CD4-positive, alpha-beta T cell treated with Interleukin-2 at 100 ng/mL for 4 hours (primary cell): ENCODE measurements around the gene SEPTIN6.
A peak's percentile ranks its signal among the peaks of the same experiment; 100 is the strongest.

Experiments used
- DNase-seq: peaks from one replicate; pipeline ENCODE4 v3.0.0-alpha.2; 2020; ENCODE audit warnings: low spot score

The SEPTIN6 gene

DNA sequence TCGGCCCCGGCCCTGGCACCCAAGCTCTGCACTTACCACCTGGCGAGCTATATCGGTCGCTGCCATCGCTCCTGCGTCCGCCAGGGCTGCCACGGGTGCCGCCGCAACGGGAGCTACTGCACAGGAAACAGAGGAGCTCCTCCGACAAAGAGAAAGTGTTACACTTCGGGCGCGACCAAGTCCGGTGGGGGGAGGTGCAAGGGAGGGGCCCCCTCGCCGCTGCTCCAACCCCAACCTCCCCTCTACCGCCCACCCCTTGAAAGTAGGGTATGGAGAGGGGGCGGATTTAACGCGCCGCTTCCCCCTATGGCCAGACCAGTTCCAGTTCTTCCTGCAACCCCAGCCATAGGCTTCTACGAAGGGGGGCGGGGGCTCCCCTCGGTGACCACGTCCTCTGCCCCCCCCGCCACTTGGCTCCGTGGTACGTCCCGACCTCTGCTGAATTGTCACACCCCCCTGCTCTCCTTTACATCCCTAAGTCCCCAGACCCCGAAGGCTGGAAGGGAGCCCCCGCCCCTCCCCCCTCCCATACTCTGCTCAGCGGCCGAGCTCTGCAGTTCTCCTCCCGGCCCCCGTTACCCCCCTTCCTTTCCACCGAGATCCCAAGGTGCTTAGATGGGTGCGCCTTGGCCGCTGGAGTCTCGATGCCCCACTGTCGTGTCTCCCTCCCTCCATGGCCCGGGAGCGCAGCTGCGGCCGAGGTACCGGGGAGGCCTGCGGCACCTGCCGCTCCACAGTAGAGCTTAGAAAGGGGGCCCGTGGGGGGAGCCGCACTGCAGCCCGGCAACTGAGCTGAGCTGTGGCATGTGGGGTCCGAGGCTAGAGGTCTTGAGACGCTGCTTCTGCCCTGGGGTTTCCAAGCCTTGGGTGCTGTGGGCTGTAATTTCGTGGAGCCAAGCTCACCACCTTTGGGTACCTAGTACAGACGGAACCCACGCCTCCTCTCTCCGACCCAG lies at the start of gene SEPTIN6:
Gene SEPTIN6, minus strand, starts transcription at position 129 of the 956 bp plus-strand sequence. Its CDS starts 63 bp downstream, at position 66.
- peak; percentile 85 for DNase-seq

GRCh38 chrX:119738742-119739141 lies 45.8 kb upstream of the SEPTIN6 start:
- no peak for DNase-seq

GRCh38 chrX:119736206-119736764 lies 43.3 kb upstream of the SEPTIN6 start:
- DNase-seq, result no peak

GRCh38 chrX:119735467-119735866 lies 42.5 kb upstream of the SEPTIN6 start:
- no peak for DNase-seq

DNA sequence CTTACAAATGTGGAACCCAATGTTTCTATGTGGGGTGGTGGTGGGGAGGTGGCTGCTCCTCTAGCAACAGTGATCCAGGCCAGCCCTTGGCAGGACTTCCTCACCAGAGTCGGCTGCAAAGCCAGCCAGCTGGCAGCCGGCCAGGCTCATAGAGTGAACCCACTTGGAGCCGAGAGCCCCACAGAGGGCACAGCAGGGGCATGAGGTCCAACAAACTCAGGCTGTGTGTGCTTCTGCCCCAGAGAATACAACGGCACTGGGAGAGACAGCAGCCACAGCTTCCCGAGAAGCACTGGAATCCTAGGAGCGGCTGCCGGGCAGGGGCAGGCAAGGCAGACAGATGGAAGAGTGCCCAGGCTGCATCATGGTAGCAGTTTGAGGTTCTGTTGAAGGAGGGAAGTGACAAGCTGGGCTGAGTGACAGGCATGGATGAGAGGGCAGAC lies 42.0 kb upstream of the SEPTIN6 start:
- no peak for DNase-seq

DNA sequence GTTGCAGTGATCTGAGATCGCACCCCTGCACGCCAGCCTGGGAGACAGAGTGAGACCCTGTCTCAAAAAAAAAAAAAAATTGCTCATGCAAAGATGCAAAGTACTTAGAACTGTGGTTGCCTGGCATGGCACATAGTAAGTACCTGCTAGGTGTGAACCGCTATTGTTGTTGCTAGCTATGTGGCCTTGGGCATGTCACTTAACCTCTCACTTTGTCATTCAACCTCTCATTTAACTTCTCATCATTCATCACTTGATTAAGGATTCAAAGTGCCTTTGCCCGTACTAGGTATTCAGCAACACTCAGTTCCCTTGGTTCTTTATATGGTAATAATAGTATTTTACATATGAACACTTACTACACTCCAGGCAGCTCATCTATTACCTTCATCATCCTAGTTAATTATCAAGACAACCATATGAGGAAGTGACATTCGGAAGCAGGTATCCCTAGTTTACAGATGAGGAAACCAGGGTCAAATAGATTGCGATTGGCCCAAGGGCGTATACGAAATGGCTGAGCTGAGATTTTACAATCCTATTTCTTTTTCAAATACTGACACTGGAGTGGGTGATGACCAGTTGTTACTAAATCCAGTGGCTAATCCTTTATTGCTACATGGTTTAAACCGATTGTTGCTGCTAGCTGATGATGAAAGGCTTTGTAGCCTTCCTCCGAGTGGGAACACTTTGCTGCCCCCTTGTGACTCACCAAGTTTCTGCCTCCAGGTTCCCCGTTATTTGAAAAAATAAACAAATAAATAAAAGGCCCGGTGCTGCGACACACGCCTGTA lies 36.6 kb upstream of the SEPTIN6 start:
- DNase-seq, result peak; percentile 71

DNA sequence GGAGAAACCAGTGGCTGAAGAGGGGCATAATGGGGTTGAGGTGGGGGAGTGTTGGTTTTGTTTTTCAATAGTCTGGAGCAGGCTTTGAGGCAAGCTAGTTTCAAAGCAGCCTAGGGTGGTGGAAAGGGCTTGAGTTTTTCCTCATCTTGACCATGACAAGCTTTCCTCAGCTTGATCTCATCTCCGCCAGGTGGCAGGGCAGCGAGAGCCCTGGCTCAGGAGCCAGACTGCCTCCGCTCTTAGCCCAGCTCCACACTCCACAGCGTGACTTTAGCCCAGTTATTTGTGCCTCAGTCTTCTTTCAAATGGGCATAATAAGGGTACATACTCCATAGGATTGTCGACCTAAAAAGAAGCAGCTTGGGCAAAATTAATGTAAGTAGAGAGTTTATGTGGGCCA lies 35.5 kb upstream of the SEPTIN6 start:
- no peak for DNase-seq

DNA sequence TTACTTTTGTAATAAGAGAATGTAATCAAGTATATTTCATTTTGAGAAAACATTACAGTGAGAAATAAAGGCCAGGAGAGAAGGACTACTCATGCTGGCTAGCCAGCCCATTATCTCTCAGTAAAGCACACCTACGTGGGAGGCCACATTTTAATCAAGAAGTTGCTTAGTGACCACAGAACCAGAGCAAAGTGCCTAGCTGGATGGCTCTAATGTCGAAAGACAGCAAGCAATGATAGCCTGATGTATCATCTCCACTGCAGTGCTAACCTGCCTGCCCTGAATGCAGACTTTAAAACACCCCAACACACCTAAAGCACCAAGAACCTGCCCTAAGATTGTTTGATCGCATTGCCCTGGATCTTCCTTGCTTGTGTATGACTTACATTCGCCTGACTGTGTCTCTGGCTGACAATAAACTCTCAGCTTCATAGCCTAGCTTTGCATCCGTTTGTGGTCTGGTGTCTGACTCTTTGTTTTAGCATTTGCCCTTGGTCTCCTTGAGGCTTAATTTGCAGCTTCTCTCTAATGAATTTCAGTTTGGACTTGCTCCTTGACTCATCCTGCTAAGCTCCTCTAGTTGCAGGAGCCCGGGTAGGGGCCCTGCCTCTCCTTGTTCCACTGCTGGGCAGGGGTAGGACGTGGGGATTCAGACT lies 34.1 kb upstream of the SEPTIN6 start:
- DNase-seq, result peak; percentile 36

DNA sequence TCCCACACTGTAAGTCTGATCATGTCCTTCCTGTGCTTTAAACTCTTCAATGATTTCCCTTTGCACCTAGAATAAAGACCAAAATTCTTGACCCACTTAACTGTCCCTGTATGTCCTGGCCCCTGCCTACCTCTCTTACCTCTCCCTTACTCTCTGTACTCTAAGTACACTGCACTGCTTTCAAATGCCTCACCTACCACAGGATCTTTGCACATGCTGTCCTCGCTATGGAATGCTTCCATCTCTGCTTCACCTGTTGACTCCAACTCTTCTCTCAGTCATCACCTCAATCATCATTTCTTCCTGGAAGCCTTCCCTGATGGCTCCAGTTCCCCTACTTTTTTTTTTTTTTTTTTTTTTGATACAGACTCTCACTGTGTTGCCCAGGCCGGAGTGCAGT lies 29.0 kb upstream of the SEPTIN6 start:
- DNase-seq, result no peak

DNA sequence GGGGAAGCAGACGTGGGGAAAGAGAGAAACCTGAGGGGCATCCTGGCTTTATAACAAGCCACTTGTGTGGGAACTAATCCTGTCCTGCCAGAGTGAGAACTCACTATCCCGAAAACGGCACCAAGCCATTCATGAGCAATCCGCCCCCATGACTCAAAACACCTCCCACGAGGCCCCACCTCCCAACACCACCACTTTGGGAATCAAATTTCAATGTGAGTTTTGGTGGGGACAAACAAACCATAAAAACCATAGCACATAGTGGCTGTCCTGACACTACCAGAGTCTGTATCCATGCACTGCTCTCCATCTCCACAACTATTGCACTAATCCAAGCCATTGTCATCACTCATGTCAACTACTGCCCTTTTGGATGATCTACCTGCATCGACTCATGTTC lies 28.5 kb upstream of the SEPTIN6 start:
- DNase-seq, result no peak

DNA sequence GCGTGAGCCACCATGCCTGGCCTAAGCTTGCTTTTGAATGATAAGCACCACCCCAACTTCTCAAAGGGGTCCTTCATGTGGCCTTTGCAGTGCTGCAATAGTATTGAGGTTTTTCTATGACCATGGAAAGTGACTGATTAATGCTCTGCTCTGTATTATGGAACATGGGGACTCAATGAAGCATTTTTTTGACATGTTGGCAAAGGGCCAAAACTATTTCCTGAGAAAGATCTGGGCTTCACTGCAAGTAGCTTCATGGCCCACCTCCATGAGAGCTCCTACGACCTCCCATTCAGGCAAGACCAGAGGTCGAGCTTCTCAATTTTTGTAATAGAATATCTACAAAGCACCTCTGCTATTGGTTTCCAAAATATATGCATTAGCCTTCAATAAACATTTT lies 16.7 kb upstream of the SEPTIN6 start:
- no peak for DNase-seq

DNA sequence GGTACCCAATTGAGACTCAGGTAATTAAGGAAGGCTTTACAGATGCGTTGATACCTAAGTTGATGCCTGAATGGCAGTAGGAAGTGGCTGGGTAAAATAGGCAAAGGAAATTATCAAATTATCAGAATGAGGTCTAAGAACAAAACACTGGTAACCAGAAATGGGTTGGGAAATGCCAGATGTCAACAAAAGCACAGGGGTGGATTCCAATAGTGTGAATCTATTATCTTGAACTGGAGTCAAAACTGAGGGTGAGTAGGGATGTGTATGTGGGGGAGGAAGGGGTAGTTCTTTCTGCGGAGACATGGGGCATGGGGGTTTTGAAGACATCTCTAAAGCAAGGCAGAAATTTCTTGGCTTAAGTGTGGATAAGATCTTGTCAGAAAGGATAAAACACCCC lies 16.0 kb upstream of the SEPTIN6 start:
- no peak for DNase-seq

GRCh38 chrX:119706616-119707015 lies 13.6 kb upstream of the SEPTIN6 start:
- DNase-seq, result no peak

DNA sequence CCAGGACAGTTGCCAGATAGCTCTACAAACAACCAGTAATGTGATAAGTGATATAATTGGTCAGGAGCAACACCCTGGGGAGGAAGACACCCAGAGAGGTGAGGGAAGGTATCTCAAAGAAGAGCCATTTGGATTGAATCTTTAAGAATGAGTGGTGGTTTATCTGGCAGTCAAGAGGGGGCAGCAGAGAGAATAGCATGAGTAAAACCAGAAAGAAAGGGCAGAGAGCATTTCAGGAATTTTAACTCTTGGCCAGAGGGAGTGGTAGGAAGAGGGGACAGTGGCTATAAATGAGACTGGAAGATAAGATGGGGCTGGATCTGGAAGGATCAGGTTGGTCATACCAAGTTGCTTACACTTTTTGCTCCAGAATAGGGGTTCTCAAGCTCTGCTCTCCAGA lies 5.9 kb upstream of the SEPTIN6 start:
- DNase-seq, result peak; percentile 49

DNA sequence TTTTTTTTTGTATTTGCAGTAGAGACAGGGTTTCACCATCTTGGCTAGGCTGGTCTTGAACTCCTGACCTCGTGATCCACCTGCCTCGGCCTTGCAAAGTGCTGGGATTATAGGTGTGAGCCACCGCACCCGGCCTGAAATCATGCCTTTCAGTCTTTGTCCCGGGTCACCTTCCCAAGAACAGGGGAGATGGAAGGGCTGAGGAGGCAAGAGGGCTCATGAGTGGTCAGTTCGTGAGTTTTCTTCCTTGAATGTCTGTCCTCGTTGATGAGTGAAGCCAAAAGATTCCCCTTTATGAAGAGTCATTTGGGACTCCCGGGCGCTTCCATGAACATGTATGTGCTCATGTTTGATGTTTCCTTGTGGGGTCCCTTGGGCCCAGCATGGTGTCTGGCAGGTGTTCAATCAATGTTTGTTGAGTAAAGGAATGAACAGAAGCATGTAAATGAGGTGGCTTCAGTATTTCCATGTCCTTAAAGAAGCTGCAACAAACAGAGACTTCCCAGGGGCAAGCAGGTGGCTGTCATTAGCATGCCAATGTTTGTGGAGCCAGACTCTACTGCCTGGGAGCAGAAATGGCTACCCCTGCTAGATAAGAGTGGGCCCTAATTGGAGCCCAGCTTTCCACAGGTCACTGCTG lies 3.4 kb upstream of the SEPTIN6 start:
- no peak for DNase-seq

DNA sequence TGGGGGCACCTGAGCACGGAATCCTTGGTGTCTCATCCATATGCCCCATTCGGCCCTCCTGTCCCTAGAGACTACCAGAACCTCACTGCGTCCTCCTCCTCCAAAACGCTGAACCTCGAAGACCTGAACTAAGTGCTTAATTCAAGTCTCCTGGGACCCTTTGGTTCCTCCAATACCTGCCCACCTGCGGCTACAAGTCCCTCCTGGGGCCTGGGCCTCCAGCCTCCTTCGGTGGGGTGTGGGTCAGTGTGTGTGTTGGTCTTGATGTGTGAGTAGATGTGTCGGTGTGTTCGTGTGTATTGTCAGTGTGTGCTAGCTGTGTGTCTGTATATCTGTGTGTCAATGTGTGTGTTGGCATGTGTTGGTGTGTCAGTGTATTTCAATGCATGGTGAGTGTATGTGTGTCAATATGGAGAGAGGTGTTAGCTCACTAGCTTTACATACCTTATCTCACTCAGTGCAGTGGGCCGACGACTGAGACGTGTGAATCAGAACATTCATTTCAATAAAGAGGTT lies 2.6 kb upstream of the SEPTIN6 start:
- no peak for DNase-seq

DNA sequence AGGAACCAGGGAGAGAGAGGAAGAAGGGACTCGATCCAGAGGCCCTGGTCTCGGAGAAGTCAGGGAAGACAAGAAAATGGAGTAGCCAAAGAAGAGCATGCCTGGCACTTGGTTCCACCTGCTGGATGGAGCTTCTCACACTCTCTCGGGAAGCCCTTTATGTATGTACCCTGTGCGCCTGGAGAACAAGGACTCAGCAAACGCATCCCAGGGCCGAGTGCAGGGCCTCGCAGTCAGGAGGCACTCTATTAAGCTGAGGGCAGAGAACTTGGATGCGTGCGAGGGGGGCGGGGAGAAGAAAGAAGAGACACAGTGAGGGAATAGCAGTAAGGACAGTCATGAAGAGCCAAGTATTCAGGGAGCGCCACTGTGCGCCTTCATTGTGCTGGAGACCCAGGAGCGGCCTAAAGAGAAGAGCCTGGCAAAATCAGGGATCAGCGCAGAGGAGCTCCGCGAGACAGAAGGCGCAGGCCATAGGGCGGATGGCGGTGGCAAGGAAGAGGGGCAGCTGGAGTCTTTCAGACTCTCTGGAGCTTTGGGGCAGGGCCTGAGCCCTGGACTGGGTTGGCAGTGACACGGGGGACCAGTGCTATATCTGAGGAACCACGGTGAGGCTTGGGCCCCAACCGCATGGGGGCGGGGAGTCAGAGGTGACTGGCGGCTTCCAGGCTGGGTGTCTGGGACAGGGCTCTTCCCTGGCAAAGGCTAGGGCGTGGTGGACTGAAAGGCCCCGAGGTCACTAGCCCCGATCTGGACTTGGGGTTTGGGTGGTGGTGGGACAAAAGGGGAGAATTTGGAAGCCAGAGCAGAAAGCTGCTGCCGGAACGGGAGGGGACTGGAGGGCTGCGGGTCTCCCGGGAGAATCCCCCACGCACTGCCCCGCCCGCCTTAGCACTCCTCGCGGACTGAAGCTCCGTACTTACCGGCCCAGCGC lies 1.9 kb upstream of the SEPTIN6 start:
- DNase-seq, result no peak

DNA sequence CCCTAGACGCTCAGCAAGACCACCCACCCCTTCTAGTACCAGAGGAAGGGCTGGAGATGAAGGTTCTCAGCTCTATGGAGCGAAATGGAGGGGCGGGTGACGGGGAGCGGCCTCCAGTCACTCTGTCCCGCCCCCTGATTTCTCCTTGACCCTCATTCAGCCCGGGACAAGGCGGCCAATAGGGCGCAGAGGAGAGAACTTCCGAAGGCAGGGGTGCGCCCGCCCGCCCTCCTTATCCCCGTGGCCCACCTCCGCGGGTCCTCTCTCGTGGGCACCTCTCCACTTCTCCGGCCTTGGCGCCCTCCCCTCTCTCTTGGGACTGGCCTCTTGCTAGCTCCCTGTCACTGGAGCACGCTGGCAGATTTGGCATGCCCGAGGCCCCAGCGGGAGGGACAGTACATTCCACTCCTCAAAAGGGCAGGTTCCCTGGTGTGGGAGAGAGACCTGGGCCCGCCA lies 1.1 kb upstream of the SEPTIN6 start:
- DNase-seq, result no peak

GRCh38 chrX:119692191-119693039 lies 553 bp downstream of the SEPTIN6 start:
- peak; percentile 56 for DNase-seq
